ENCODE data around the gene NTF3.

DNA sequence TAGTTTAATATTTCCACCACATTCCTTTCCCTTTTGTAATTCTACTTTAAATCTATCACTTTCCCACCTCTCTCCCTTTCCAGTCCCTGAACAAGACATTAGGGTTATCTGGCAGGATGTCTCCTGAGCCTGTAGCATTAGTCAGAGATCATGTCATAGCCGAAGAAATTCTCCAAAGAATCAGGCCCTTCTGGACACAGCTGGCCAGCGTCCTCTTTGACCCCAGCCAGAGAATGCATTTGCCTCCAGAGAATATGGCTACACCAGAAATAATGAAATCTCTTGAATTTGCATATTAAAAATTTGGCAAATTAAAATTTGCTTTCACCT is 56.7 kb downstream of the NTF3 start:
- TF ChIP-seq, protein P1, sequence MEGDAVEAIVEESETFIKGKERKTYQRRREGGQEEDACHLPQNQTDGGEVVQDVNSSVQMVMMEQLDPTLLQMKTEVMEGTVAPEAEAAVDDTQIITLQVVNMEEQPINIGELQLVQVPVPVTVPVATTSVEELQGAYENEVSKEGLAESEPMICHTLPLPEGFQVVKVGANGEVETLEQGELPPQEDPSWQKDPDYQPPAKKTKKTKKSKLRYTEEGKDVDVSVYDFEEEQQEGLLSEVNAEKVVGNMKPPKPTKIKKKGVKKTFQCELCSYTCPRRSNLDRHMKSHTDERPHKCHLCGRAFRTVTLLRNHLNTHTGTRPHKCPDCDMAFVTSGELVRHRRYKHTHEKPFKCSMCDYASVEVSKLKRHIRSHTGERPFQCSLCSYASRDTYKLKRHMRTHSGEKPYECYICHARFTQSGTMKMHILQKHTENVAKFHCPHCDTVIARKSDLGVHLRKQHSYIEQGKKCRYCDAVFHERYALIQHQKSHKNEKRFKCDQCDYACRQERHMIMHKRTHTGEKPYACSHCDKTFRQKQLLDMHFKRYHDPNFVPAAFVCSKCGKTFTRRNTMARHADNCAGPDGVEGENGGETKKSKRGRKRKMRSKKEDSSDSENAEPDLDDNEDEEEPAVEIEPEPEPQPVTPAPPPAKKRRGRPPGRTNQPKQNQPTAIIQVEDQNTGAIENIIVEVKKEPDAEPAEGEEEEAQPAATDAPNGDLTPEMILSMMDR (conservative IDR thresholded peaks at IDR 0.05; ENCODE audit: low read length) = no peak
- no peak for TF ChIP-seq EZH2phosphoT487 (IDR thresholded peaks at IDR 0.05; ENCODE audit: borderline replicate concordance)

Measured in Loucy (cell line).